SU-DHL-6 (cell line): ENCODE results near the gene CTNND2.

Source experiments
- H2AFZ ChIP-seq: fragments of 200-600 bp; sonication (generic); 2 replicates; pipeline ENCODE4 v1.6.1; 2014; ENCODE audit warnings: low read depth, mild to moderate bottlenecking, moderate library complexity, mixed read lengths, antibody characterized with exemption, low read length; ENCODE audit not compliant: severe bottlenecking
- H3F3A ChIP-seq: fragments of 200-600 bp; shearing (Covaris generic); 2 replicates; pipeline ENCODE4 v1.6.0; 2016; ENCODE audit warnings: antibody characterized with exemption, mild to moderate bottlenecking; ENCODE audit not compliant: insufficient read depth
- H3K27ac ChIP-seq: fragments of 200-600 bp; sonication (generic); 2 replicates; pipeline ENCODE4 v1.5.1; 2016; ENCODE audit warnings: low read depth, mild to moderate bottlenecking, low read length, moderate library complexity, mixed read lengths
- H3K27me3 ChIP-seq: fragments of 200-600 bp; sonication (generic), shearing (Covaris generic); 2 replicates; pipeline ENCODE4 v1.6.0; 2014; ENCODE audit warnings: mild to moderate bottlenecking, low read length
- H3K36me3 ChIP-seq: fragments of 200-600 bp; sonication (generic); 2 replicates; pipeline ENCODE4 v1.6.1; 2014; ENCODE audit warnings: mild to moderate bottlenecking, low read length, mixed read lengths
- H3K4me2 ChIP-seq: fragments of 300-600, 200-600 bp; shearing (Covaris generic), sonication (generic); 2 replicates; pipeline ENCODE4 v1.6.0; 2014; ENCODE audit warnings: low read length, low read depth, mild to moderate bottlenecking; ENCODE audit not compliant: poor library complexity, severe bottlenecking
- H3K4me3 ChIP-seq: fragments of 200-600 bp; sonication (generic); 2 replicates; pipeline ENCODE4 v1.5.1; 2014; ENCODE audit warnings: antibody characterized with exemption, low read length, mild to moderate bottlenecking, mixed read lengths; ENCODE audit not compliant: insufficient read depth, poor library complexity, severe bottlenecking
- H3K79me2 ChIP-seq: fragments of 200-600 bp; sonication (generic); 2 replicates; pipeline ENCODE4 v1.6.1; 2014; ENCODE audit warnings: mild to moderate bottlenecking, low read length, moderate library complexity; ENCODE audit not compliant: insufficient read depth
- H3K9ac ChIP-seq: fragments of 200-600 bp; sonication (generic); 2 replicates; pipeline ENCODE4 v1.7.0; 2014; ENCODE audit warnings: mild to moderate bottlenecking, low read length
- H3K9me2 ChIP-seq: fragments of 200-600 bp; sonication (generic); replicated peaks from 2 replicates; pipeline ENCODE4 v1.6.1; 2014; ENCODE audit warnings: low read length; ENCODE audit not compliant: insufficient read depth
- H3K9me3 ChIP-seq: fragments of 200-600 bp; sonication (generic); 2 replicates; pipeline ENCODE4 v1.6.1; 2014; ENCODE audit warnings: low read length, mixed read lengths; ENCODE audit not compliant: insufficient read depth
- H4K20me1 ChIP-seq: fragments of 200-600 bp; sonication (generic); 2 replicates; pipeline ENCODE4 v1.6.1; 2014; ENCODE audit warnings: low read depth, mild to moderate bottlenecking, antibody characterized with exemption, low read length, moderate library complexity, mixed read lengths
- EZH2phosphoT487 ChIP-seq: fragments of 200-600 bp; sonication (generic), shearing (Covaris generic); conservative IDR thresholded peaks from 2 replicates; pipeline ENCODE4 v1.6.1; 2018; ENCODE audit warnings: mild to moderate bottlenecking, antibody characterized with exemption, low read length, moderate library complexity, mixed read lengths
- TF ChIP-seq, protein P1 (sequence below): fragments of 200-600 bp; sonication (generic); IDR thresholded peaks from one replicate; pipeline ENCODE4 v1.5.1; 2017; ENCODE audit warnings: antibody characterized with exemption, mild to moderate bottlenecking, low read length, moderate library complexity; ENCODE audit not compliant: insufficient read depth, poor library complexity, severe bottlenecking

CTNND2 gene

DNA sequence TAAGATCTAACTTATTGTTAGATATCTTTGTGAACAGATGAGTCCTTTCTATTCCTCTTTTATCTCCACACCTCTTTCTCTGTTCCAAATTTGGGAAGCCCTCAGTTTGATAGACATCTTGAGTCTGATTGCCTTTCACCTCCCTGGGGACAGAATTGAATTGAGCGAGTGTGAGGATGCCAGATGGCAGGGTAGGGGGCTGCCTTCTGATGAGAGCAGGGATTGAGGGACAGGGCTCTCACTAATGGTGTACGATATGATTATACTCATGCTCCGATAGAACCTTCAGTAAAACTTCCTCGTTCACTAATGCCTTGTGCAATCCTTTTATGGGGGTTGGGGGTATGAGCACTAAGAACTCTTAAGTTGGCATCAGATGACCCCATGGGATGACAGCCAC is 971.1 kb downstream of the CTNND2 start:
- H3K9ac ChIP-seq, result no peak overlapping the region
- peaks cover 5% of the 10 kb centered on the region; the same call in 1 of the 2 replicates for H3K9me3 ChIP-seq
- H3K4me2 ChIP-seq, result no peak overlapping the region
- no peak overlapping the region for H3K27ac ChIP-seq
- no peak overlapping the region for H3K4me3 ChIP-seq
- H2AFZ ChIP-seq, result no peak overlapping the region
- H3F3A ChIP-seq, result no peaks in the 10 kb centered on the region
- H3K9me2 ChIP-seq, result no peaks in the 10 kb centered on the region
- H3K79me2 ChIP-seq, result no peaks in the 10 kb centered on the region
- no peaks in the 10 kb centered on the region for H3K36me3 ChIP-seq
- no peaks in the 10 kb centered on the region for H4K20me1 ChIP-seq
- no peaks in the 10 kb centered on the region for H3K27me3 ChIP-seq
- TF ChIP-seq EZH2phosphoT487, result no peak
- TF ChIP-seq, protein P1, sequence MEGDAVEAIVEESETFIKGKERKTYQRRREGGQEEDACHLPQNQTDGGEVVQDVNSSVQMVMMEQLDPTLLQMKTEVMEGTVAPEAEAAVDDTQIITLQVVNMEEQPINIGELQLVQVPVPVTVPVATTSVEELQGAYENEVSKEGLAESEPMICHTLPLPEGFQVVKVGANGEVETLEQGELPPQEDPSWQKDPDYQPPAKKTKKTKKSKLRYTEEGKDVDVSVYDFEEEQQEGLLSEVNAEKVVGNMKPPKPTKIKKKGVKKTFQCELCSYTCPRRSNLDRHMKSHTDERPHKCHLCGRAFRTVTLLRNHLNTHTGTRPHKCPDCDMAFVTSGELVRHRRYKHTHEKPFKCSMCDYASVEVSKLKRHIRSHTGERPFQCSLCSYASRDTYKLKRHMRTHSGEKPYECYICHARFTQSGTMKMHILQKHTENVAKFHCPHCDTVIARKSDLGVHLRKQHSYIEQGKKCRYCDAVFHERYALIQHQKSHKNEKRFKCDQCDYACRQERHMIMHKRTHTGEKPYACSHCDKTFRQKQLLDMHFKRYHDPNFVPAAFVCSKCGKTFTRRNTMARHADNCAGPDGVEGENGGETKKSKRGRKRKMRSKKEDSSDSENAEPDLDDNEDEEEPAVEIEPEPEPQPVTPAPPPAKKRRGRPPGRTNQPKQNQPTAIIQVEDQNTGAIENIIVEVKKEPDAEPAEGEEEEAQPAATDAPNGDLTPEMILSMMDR, result no peak

DNA sequence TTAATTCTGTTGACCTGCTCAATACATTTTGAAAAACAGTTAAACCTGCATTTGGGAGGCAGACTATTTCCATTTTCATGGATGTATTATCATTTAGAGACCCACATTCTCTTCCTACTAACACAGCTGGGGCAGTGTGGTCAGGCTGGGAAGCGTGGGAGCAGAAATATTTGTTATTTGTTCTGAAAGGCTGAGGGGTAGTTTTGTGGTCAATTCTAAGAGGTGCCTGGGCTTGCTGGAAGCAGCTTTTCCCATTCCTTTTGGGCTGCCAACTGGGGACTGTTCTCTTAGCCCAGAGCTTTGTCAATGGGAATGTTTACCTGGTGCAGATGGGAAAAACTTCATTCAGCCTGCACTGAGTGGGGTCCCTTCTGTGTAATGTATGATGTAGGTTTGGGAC is 971.8 kb downstream of the CTNND2 start:
- no peaks in the 10 kb centered on the region for H3K36me3 ChIP-seq
- peaks cover 5% of the 10 kb centered on the region; the same call in 1 of the 2 replicates for H3K9me3 ChIP-seq
- no peak overlapping the region for H2AFZ ChIP-seq
- H3K27ac ChIP-seq, result no peak overlapping the region
- no peaks in the 10 kb centered on the region for H4K20me1 ChIP-seq
- no peak overlapping the region for H3K4me3 ChIP-seq
- H3K9me2 ChIP-seq, result no peaks in the 10 kb centered on the region
- no peaks in the 10 kb centered on the region for H3F3A ChIP-seq
- no peak for TF ChIP-seq EZH2phosphoT487
- TF ChIP-seq, protein P1, result no peak
- H3K9ac ChIP-seq, result no peak overlapping the region
- H3K27me3 ChIP-seq, result no peaks in the 10 kb centered on the region
- H3K79me2 ChIP-seq, result no peaks in the 10 kb centered on the region
- no peak overlapping the region for H3K4me2 ChIP-seq

DNA sequence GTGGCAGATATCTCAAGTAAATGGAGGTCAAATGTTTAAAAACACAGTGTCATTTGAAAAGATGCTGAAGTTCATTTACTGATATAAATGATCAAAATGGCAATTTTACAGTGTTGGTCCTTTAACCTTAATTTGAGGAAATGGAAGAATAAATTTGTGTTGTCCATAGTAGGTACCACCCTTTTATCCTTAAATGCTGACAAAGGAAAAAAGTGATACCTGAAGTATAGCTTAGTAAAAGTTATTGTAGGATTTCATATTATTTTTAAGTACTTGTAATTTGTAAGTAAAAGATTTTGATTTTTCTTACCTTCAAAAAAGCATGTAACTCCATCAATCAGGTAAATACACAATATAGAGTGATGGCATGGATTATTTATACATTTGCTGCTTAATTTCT is 976.6 kb downstream of the CTNND2 start:
- Histone ChIP-seq H3K4me3 (no peak overlapping the region), H2AFZ (no peak overlapping the region), H3F3A (no peaks in the 10 kb centered on the region), H4K20me1 (no peaks in the 10 kb centered on the region), H3K9me2 (no peaks in the 10 kb centered on the region), H3K4me2 (no peak overlapping the region), H3K36me3 (no peaks in the 10 kb centered on the region), H3K9ac (no peak overlapping the region), H3K27ac (no peak overlapping the region), H3K27me3 (no peaks in the 10 kb centered on the region), H3K79me2 (no peaks in the 10 kb centered on the region), H3K9me3 (peaks cover 5% of the 10 kb centered on the region; the same call in 1 of the 2 replicates)
- no peak for TF ChIP-seq EZH2phosphoT487
- TF ChIP-seq, protein P1, result no peak
